A549 treated with AZD9567 at 1 μM for 4 hours (cell line): Measurements from ENCODE around the gene RASD2. TPM values are rescaled to one million over a fixed set of nuclear protein-coding genes. Genes with fewer than 3 reads are reported as not detected.

ENCODE experiments used
- total RNA-seq: library from RNA; stranded (reverse); fragments of 200-300 nt; extraction: Qiagen RNA extraction; gene quantifications from 5 replicates; pipeline ENCODE4 v1.2.3, GENCODE V29; 2022; ENCODE audit not compliant: insufficient read depth

The RASD2 gene
- 0.57 to 0.80 TPM (median 0.72 TPM) in 5 replicates for total RNA-seq

GRCh38 chr22:35540595-35541253, at the start of gene RASD2:
Gene RASD2, plus strand, starts transcription at chr22:35540831. Its CDS starts 5,979 bp downstream, at chr22:35546810.

Other genes starting within 250 kb of the RASD2 start
- gene TOM1, start 240.9 kb upstream of the RASD2 start, total RNA-seq = 12.4 to 19.4 TPM (median 13.6 TPM) in 5 replicates
- gene HMOX1, start 159.7 kb upstream of the RASD2 start, total RNA-seq = 328 to 532 TPM (median 355 TPM) in 5 replicates
- gene MCM5, start 140.7 kb upstream of the RASD2 start, total RNA-seq = 80.4 to 97.0 TPM (median 84.5 TPM) in 5 replicates
- gene MB, start 76.5 kb downstream of the RASD2 start, total RNA-seq = 6.6 to 9.0 TPM (median 7.4 TPM) in 4 of 5 replicates, not detected in the other
- gene APOL6, start 107.6 kb downstream of the RASD2 start, total RNA-seq = 1.0 to 1.3 TPM (median 1.2 TPM) in 5 replicates
- not detected in 5 replicates for gene APOL5, start 177.0 kb downstream of the RASD2 start, total RNA-seq